Measurements from ENCODE around the gene OR52I2.

The OR52I2 gene

GRCh38 chr11:4639931-4640330 is 58.4 kb downstream of the OR52I2 start:
- TF ChIP-seq NFIC (IDR thresholded peaks at IDR 0.05) (no peak), TCF12 (IDR thresholded peaks at IDR 0.05; ENCODE audit: low read depth) (no peak), CREB1 (IDR thresholded peaks at IDR 0.05; ENCODE audit: low read depth) (no peak), USF1 (IDR thresholded peaks at IDR 0.05) (no peak), RAD21 (IDR thresholded peaks at IDR 0.05; ENCODE audit: low read depth) (no peak), TAF1 (IDR thresholded peaks at IDR 0.05; ENCODE audit: low read depth) (no peak)
- TF ChIP-seq, protein P1, sequence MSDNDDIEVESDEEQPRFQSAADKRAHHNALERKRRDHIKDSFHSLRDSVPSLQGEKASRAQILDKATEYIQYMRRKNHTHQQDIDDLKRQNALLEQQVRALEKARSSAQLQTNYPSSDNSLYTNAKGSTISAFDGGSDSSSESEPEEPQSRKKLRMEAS (IDR thresholded peaks at IDR 0.05): no peak

- TF ChIP-seq USF1 (IDR thresholded peaks at IDR 0.05): no peak
- no peak for TF ChIP-seq REST (IDR thresholded peaks at IDR 0.05; ENCODE audit: low read depth)
- TF ChIP-seq, protein P1 (IDR thresholded peaks at IDR 0.05): no peak
- TF ChIP-seq TEAD4 (IDR thresholded peaks at IDR 0.05): peak; percentile 57; the same call in 1 of the 2 replicates
- no peak for TF ChIP-seq EP300 (IDR thresholded peaks at IDR 0.05; ENCODE audit: borderline replicate concordance)
- no peak for TF ChIP-seq CEBPB (IDR thresholded peaks at IDR 0.05)
Observed at GRCh38 chr11:4641501-4641900, 60.0 kb downstream of the OR52I2 start.

GRCh38 chr11:4642043-4642442 is 60.5 kb downstream of the OR52I2 start:
- no peak for TF ChIP-seq YY1 (IDR thresholded peaks at IDR 0.05; ENCODE audit: low read depth)
- no peak for TF ChIP-seq EGR1 (IDR thresholded peaks at IDR 0.05)
- no peak for TF ChIP-seq CREB1 (IDR thresholded peaks at IDR 0.05; ENCODE audit: low read depth)
- no peak for TF ChIP-seq EP300 (IDR thresholded peaks at IDR 0.05; ENCODE audit: borderline replicate concordance)
- no peak for TF ChIP-seq FOXM1 (IDR thresholded peaks at IDR 0.05; ENCODE audit: borderline replicate concordance, low read depth)
- no peak for TF ChIP-seq RAD21 (IDR thresholded peaks at IDR 0.05; ENCODE audit: low read depth)
- no peak for TF ChIP-seq REST (IDR thresholded peaks at IDR 0.05; ENCODE audit: low read depth)
- no peak for TF ChIP-seq ZBTB7A (IDR thresholded peaks at IDR 0.05; ENCODE audit: low read depth)
- no peak for TF ChIP-seq TAF1 (IDR thresholded peaks at IDR 0.05; ENCODE audit: low read depth)
- no peak for TF ChIP-seq USF1 (IDR thresholded peaks at IDR 0.05)
- TF ChIP-seq TCF12 (IDR thresholded peaks at IDR 0.05; ENCODE audit: low read depth): no peak
- TF ChIP-seq, protein P1 (IDR thresholded peaks at IDR 0.05): no peak
- no peak for TF ChIP-seq TEAD4 (IDR thresholded peaks at IDR 0.05)
- no peak for TF ChIP-seq CEBPB (IDR thresholded peaks at IDR 0.05)
- no peak for TF ChIP-seq NFIC (IDR thresholded peaks at IDR 0.05)
